Left lobe of liver (tissue), 2 donors: ENCODE measurements around the gene APBB2. TPM values are rescaled to one million over a fixed set of nuclear protein-coding genes. Genes with fewer than 3 reads are reported as not detected.
"Not testable (repeated sequence)": the region's sequence is repeated elsewhere in the genome, so short reads cannot be mapped to it uniquely, and the experiment has no call there.

Source experiments
- ATAC-seq: fragments of 200-7000 bp; cut with Tn5 transposase; one replicate; pipeline ENCODE4 v1.9.1; 2020; ENCODE audit warnings: mild to moderate bottlenecking, moderate library complexity
- DNase-seq: peaks from one replicate; pipeline ENCODE4 v3.0.0-alpha.2; 2020; ENCODE audit warnings: low spot score
- total RNA-seq: library from RNA; stranded (reverse); gene quantifications from one replicate; pipeline ENCODE4 v1.2.1, GENCODE V29; 2021
- donor health status: DM: no; HTN: no; CAD: no; lungs with moderate emphysema.
- donor health status: DM: no; HTN: yes; CAD: no.

APBB2 gene
- total RNA-seq, 1 donor from 2014 or later, result 26.2 TPM

DNA sequence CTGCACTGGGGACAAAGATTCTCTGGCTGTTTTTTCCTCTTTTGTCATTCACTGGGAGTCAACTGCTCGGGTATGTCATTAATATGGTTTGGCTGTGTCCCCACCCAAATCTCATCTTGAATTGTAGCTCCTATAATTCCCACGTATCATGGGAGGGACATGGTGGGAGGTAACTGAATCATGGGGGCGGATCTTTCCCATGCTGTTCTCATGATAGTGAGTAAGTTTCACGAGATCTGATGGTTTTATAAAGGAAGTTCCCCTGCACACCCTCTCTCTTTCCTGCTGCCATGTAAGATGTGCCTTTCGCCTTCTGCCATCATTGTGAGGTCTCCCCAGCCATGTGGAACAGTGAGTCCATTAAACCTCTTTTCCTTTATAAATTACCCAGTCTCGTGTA, 294.4 kb downstream of the APBB2 start:
- ATAC-seq, DNase-seq: not testable (repeated sequence)

GRCh38 chr4:40918330-40918729, 296.0 kb downstream of the APBB2 start:
- ATAC-seq (peak; percentile 92), DNase-seq (peak; percentile 88)

DNA sequence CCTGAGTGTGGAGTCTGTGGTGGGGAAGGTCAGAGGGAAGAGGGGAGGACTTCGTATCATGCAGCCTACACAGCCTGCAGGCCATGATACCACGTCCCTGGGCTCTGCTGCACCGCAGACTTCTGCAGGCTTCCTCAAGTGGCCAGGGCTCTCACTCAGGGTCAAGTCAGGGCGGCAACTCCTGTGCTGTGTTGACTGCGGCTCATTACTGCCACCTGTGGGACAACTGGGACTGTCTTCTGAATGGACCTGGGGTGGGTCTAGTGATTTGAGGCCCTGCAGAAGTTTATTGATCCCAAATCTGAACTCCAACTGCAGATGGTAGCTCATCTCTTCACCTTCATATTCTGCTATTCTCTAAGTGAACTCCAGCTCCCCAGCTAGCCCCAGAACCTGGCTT, 297.5 kb downstream of the APBB2 start:
- DNase-seq, result no peak
- peak; percentile 45 for ATAC-seq

DNA sequence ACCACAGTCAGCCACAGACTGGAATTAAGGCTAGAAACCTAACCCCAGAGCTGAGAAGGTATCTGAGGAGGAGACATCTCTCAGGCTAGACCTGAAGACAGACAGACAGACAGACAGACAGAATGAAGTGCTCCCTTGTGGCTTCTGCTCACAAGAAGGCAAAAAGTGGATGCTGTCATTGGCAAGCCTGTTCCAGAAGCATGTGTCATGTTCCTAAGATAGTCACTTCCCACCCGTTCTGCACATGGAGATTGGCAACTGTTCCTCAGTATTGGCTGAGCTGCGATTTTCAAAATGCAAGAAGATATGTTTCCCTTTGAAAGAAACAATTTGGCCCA, 298.2 kb downstream of the APBB2 start:
- no peak for ATAC-seq

DNA sequence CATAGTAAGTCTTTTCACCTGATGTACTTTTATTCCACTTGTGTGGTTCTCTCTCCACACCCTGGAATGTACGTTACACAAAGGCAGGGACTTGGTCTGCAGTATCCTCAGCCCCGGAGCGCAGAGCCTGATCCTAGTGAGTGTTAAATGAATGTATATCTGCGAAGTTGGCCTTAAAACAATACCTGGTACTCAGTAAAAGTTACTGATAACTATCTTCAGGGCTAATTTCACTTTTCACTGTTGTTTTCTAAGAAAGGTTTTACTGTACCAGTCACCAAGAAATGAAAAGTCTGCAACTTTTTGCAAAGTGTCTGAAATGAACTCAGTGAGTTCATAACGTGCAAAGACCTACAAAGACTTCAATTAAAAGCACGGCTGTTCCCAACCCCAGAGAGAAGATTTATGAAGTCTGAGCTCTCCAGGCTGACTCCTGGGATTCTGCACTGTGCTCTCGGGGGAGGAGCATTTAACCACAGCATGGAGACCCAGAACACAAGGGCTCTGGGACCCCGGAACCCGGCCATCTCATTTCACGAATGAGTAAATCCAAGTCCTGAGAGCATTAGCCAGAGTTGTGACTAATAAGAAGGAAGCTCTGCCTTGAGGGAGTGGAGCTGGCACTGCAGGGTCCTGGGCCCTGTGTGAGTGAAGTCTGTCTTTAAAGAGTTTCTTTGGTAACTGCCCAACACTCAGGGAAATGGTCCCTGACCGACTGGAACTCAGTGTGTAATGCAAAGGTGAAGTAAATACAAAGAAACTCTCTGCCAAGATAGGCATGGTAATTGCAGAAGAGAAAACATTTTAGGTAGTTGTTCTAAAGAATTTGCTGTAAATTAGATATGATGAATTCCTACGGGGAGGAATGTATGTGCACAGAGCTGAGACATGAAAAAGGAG, 298.8 kb downstream of the APBB2 start:
- ATAC-seq (no peak), DNase-seq (no peak)

More for the DNA sequence above, 298.2 kb downstream of the APBB2 start:
- no peak for DNase-seq

- DNase-seq (no peak), ATAC-seq (no peak)
Observed at GRCh38 chr4:40912460-40913184, 301.7 kb downstream of the APBB2 start.

GRCh38 chr4:40910706-40911105, 303.6 kb downstream of the APBB2 start:
- ATAC-seq (no peak), DNase-seq (no peak)

DNA sequence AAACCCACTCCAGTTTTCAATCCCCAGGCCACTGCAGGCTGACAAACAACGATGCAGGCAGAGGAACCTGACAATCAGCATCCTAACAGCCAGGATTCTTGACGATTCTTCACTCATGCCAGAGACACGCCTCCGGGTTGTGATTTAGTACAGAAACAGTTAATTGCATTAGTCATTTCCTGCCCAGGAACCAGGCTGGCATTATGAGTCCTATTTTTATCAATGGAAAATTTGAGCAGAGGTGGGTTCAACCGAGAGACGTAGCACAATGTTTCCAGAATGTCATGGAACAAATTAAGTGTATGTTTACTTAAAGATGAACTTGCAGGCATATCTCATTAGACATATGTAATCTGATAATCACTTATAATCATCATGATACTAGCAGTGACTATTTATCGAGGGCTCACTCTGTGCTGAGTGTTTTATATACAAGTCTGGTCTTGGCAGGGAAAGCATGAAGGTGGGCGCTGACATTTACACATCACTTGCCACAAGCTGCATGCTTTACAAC, 304.9 kb downstream of the APBB2 start:
- no peak for DNase-seq
- no peak for ATAC-seq

DNA sequence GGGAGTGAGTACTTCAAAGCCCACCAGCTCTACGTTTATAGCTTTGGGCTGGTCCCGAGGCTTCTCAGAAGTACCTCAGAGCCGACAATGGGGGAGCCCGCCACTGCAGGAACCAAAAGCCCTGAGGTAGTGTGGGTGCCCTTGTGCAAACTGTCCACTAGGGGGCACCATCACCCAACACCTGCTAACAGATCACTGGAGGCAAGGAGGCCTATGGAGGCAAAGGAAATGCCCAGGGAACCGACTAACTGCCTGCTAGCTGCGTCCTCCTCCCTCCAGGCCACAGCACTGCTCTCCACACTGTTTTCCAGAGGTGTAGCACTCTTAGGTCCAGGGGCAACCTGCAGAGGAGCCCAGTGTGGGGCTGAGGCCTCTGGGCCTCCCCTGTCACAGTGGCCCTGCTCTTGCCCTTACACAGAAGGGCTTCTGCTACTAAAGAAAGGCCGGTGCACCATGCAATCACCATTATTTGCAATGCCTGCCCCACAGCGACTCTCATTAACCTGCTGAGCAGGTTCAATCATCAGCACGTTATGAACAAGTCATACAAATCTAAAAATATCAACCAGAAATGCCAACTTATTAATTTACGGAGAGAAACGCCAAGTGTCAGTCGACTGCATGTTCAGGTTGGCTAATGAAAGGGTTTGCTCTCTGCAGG, 305.5 kb downstream of the APBB2 start:
- ATAC-seq (peak; percentile 92), DNase-seq (peak; percentile 56)

- no peak for ATAC-seq
- DNase-seq, result no peak
Observed at GRCh38 chr4:40908297-40908696, 306.0 kb downstream of the APBB2 start.

GRCh38 chr4:40905414-40905813, 308.9 kb downstream of the APBB2 start:
- DNase-seq, result no peak
- ATAC-seq, result no peak

GRCh38 chr4:40900531-40900930, 313.8 kb downstream of the APBB2 start:
- DNase-seq, result not testable (repeated sequence)

GRCh38 chr4:40897557-40898203, 316.7 kb downstream of the APBB2 start:
- ATAC-seq (peak; percentile 92), DNase-seq (peak; percentile 69)

More at GRCh38 chr4:40900531-40900930, 313.8 kb downstream of the APBB2 start:
- not testable (repeated sequence) for ATAC-seq

GRCh38 chr4:40890764-40891163, 323.6 kb downstream of the APBB2 start:
- no peak for ATAC-seq
- no peak for DNase-seq

DNA sequence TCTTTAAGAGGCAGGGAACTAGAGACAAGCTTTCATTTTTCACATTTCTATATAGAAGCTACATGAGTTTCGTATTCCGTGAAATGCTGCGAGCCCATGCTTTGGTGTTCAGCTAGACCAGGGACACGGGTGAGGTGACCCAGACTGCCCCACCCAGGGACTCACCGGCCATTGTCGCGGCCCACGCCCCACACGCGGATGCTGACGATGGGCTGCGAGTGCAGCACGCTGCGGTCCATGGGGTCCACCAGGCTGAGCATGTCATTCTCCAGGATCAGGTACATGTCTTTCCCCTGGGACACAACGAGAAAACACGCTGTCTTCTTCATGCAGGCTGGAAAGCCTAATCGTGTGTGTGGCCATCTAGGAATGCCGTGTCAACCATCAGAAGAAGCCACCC, 324.1 kb downstream of the APBB2 start:
- DNase-seq (no peak), ATAC-seq (no peak)

DNA sequence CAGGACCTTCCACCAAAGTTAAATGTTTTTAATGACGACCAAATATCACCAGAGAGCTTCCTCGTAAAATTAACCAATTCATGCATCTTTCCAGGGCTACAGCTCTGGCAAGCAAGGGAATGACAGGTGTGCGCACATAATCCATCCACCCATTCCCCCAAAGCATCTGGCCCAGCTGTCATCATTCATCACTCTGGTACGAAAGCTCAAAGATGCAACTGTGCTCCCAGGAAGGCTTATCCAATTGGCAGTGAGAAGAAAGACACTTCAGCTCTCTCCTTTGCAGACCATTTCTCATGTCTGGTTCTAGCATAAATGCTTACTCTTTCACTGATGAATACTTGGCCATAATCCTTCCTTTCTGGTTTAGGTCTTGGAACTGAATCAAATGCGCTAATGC, 325.4 kb downstream of the APBB2 start:
- ATAC-seq (no peak), DNase-seq (no peak)

DNA sequence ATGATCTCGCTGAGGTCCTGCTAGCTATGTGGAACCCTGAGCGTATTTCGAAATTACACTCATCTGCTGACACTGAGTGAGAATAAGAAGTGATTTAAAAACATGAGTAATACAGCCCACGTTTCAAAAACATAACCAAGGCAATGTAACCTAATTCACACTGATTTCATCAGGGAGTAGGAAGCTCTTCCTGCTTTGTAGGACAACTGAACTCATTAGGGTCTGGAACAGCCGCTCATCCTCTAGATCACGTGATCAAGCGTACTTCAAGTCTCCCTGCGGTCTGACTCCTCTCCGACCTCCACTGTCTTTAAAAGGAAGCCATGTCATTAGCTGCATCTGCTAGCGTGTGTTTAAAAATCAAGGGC, 326.6 kb downstream of the APBB2 start:
- DNase-seq (no peak), ATAC-seq (peak; percentile 38)

DNA sequence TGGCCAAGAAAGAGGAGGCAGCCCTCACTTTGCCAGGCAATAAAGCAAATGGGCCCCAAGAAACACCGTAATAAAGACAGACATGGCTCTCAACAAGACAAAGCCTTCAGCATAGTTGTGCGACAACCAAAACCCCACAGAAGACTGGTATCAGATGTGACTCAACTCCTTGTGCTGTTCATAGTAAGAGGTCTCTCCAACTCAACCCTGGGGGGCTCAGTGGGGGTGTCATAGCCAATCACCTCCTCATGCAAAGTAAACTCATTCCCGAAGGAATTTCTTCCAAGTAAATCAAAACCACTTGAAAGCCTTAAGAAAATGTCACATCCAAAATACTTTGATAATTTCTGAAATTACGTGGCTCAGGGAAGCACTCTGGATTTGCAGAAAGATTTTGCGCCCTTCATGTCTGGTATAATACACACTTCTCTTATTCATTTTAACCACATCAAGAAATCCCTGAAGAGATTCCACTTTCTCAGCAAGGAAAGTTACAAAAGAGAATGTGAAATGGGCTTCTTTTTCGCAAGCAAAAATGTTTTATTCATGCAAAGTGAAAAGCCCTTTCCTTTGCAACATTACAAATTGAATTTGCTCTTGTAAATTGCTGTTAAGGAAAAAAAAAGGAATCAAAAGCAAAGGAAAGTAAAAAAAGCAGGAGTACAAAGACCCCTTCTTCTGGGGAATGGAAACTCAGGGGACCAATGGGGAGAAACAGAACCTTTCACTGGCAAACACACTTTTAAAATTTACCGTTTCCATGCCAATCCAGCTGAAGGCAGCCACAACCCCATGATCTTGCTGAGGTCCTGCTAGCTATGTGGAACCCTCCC, 327.2 kb downstream of the APBB2 start:
- no peak for ATAC-seq
- DNase-seq, result no peak

DNA sequence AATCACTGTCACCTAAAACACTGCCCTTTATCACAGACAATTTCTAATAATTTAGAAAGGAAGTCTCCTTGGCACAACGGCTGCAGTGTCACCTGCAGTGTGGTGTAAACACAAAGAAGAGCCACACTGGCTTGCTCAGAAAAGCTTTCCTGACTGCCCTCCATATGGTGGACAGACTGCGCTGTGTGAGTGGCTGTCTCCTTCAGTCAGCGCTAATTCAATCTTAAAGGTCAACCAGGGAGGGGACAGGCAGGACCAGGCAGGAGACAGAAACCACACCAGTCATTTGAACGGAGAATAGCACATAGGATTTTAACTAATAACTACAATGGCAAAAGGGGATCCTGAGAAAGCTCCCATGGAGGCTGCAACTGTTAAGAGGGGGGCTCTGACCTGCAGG, 332.5 kb downstream of the APBB2 start:
- no peak for DNase-seq
- ATAC-seq, result no peak

- no peak for DNase-seq
- ATAC-seq, result no peak
Observed at GRCh38 chr4:40881096-40881495, 333.2 kb downstream of the APBB2 start.
